B cell (primary cell): ENCODE results near the gene SLC25A25. TPM values are rescaled to one million over a fixed set of nuclear protein-coding genes. Genes with fewer than 3 reads are reported as not detected.

Experiments
- ATAC-seq: fragments of 200-7000 bp; cut with Tn5 transposase; one replicate; pipeline ENCODE4 v1.10.0; 2021; ENCODE audit warnings: low read depth, mild to moderate bottlenecking, moderate number of reproducible peaks, moderate library complexity
- CTCF ChIA-PET: fragments of 350-600 bp; sonication (Branson Sonifier 250); formaldehyde crosslinking; loops from one replicate; lab custom pipeline; 2021; ENCODE audit warnings: antibody characterized with exemption, inconsistent platforms; lab: Charles Lee
- POLR2A ChIA-PET: fragments of 350-600 bp; sonication (Branson Sonifier 250); formaldehyde crosslinking; loops from one replicate; lab custom pipeline; 2021; ENCODE audit warnings: antibody characterized with exemption; lab: Charles Lee
- DNase-seq: peaks from one replicate; pipeline ENCODE4 v3.0.0; 2013
- H2AFZ ChIP-seq: 2 replicates; pipeline ENCODE4 v1.6.1; 2012; ENCODE audit warnings: mild to moderate bottlenecking, low read depth, low read length; ENCODE audit not compliant: insufficient read depth, poor library complexity, severe bottlenecking
- H3K27ac ChIP-seq, 2 donors: 1 replicate in 1 of 2; 2 replicates in 1 of 2; pipeline ENCODE4 v1.5.1; 2012 to 2013; ENCODE audit warnings: low read length in 2 of 2, mild to moderate bottlenecking in 2 of 2, moderate library complexity in 1 of 2
- H3K27me3 ChIP-seq, 4 experiments: fragments of 200-600 bp in 1 of 4; sonication (generic) in 1 of 4; replicated peaks in 1 of 4; 1 replicate in 2 of 4; 2 replicates in 2 of 4; pipeline versions ENCODE4 v1.6.1 to v1.7.0; 2013 to 2016; ENCODE audit warnings: low read length in 3 of 4, mild to moderate bottlenecking in 2 of 4, mixed read lengths in 1 of 4, moderate library complexity in 1 of 4; ENCODE audit not compliant: insufficient read depth in 4 of 4, control insufficient read depth in 3 of 4; ENCODE audit errors: control extremely low read depth in 1 of 4
- H3K36me3 ChIP-seq, 2 experiments: replicated peaks in 1 of 2; 1 replicate in 1 of 2; 2 replicates in 1 of 2; pipeline versions ENCODE4 v1.6.1 to v1.7.1; 2013; ENCODE audit warnings: low read length in 1 of 2; ENCODE audit not compliant: insufficient read depth in 2 of 2, control insufficient read depth in 1 of 2; ENCODE audit errors: control extremely low read depth in 1 of 2, extremely low read depth in 1 of 2
- H3K4me1 ChIP-seq, 2 donors: fragments of 200-600 bp in 1 of 2; sonication (generic) in 1 of 2; 1 replicate in 1 of 2; 2 replicates in 1 of 2; pipeline versions ENCODE4 v1.5.1 to v1.6.1; 2013 to 2017; ENCODE audit warnings: low read length in 2 of 2; ENCODE audit not compliant: control insufficient read depth in 2 of 2, insufficient read depth in 2 of 2
- H3K4me2 ChIP-seq: replicated peaks from 2 replicates; pipeline ENCODE3; 2012; ENCODE audit warnings: mild to moderate bottlenecking, low read depth, low read length; ENCODE audit not compliant: poor library complexity, severe bottlenecking
- H3K4me3 ChIP-seq, 5 experiments: fragments of 200-600 bp in 1 of 5; sonication (generic) in 1 of 5; 1 replicate in 3 of 5; 2 replicates in 2 of 5; pipeline versions ENCODE4 v1.5.1 to v1.7.0; 2011 to 2016; ENCODE audit warnings: low read length in 4 of 5, mild to moderate bottlenecking in 4 of 5, low read depth in 2 of 5, control low read depth in 1 of 5, moderate library complexity in 1 of 5; ENCODE audit not compliant: insufficient read depth in 1 of 5; ENCODE audit errors: control extremely low read depth in 1 of 5, extremely low read depth in 1 of 5
- H3K79me2 ChIP-seq: fragments of 200-600 bp; sonication (generic); one replicate; pipeline ENCODE4 v1.6.0; 2016; ENCODE audit warnings: low read length; ENCODE audit not compliant: control insufficient read depth, insufficient read depth
- H3K9ac ChIP-seq: fragments of 200-600 bp; sonication (generic); 2 replicates; pipeline ENCODE4 v1.6.1; 2017; ENCODE audit warnings: mild to moderate bottlenecking, low read length, moderate library complexity
- H3K9me3 ChIP-seq, 3 donors: one replicate each; pipeline versions ENCODE4 v1.6.1 to v1.7.1; 2013; ENCODE audit warnings: low read length in 2 of 3; ENCODE audit not compliant: control insufficient read depth in 2 of 3, insufficient read depth in 1 of 3; ENCODE audit errors: control extremely low read depth in 1 of 3
- H4K20me1 ChIP-seq: 2 replicates; pipeline ENCODE4 v1.6.0; 2012; ENCODE audit warnings: mild to moderate bottlenecking, low read length; ENCODE audit not compliant: insufficient read depth, control insufficient read depth, poor library complexity, severe bottlenecking
- H3K27ac Mint-ChIP-seq: one replicate; pipeline ENCODE4 v1.8.0; 2021; ENCODE audit warnings: mixed read lengths
- H3K27me3 Mint-ChIP-seq: one replicate; pipeline ENCODE4 v1.8.0; 2021; ENCODE audit warnings: mixed read lengths
- H3K4me1 Mint-ChIP-seq: one replicate; pipeline ENCODE4 v1.8.0; 2021; ENCODE audit warnings: mixed read lengths
- H3K4me3 Mint-ChIP-seq: one replicate; pipeline ENCODE4 v1.8.0; 2021; ENCODE audit warnings: mixed read lengths
- H3K9me3 Mint-ChIP-seq: one replicate; pipeline ENCODE4 v1.8.0; 2022; ENCODE audit warnings: mixed read lengths; ENCODE audit not compliant: insufficient read depth
- CTCF ChIP-seq: fragments of 200-600 bp; IDR thresholded peaks from one replicate; pipeline ENCODE4 v1.8.0; 2022; ENCODE audit warnings: antibody characterized with exemption, mild to moderate bottlenecking
- EZH2 ChIP-seq: IDR thresholded peaks from 2 replicates; pipeline ENCODE4 v1.6.1; 2012; ENCODE audit warnings: borderline replicate concordance, low read depth, mild to moderate bottlenecking, moderate library complexity, low read length; ENCODE audit not compliant: insufficient read depth, poor library complexity, severe bottlenecking
- WGBS: methylation state at CpG from one replicate; pipeline ENCODE4 v1.1.5; 2013; ENCODE audit warnings: missing lambda C conversion rate; ENCODE audit not compliant: insufficient coverage; 5-methylcytosine and 5-hydroxymethylcytosine counted together
- intact Hi-C: fragments of 100-400 bp; cut with micrococcal nuclease; formaldehyde crosslinking; loops from one replicate; pipeline ENCODE4 v1.10.0; 2022
- polyA plus RNA-seq: library from polyadenylated mRNA; depleted of rRNA; stranded (reverse); fragments of >200 nt; gene quantifications from 2 replicates; pipeline ENCODE4 v1.2.3, GENCODE V29; 2012
- total RNA-seq, 2 donors: library from RNA; stranded (reverse); fragments of 120-200 nt in 1 of 2; gene quantifications; 1 replicate in 1 of 2; 2 replicates in 1 of 2; pipeline versions ENCODE4 v1.2.3 to v1.2.4, GENCODE V29; 2013 to 2022

The SLC25A25 gene
- total and polyA plus RNA-seq, 2 donors (not counting 1 experiment from before 2014, with no cell fraction given), result 12.1 to 18.6 TPM

GRCh38 chr9:128121924-128122808 is 54.1 kb downstream of the SLC25A25 start:
- Histone ChIP-seq H3K4me2 (no peak overlapping the region), H3K79me2 (peaks cover 34% of the 10 kb centered on the region), H3K27me3 (no peaks in the 10 kb centered on the region), H3K27ac (no peak overlapping the region), H3K36me3 (peaks cover 0 to 34% of the 10 kb centered on the region in 2 experiments), H3K9me3 (no peaks in the 10 kb centered on the region), H3K4me1 (peaks cover 27 to 34% of the 10 kb centered on the region in 2 donors), H3K9ac (no peak overlapping the region), H3K4me3 (no peak overlapping the region), H4K20me1 (peaks cover 27% of the 10 kb centered on the region), H2AFZ (no peak overlapping the region)
- DNase-seq (no peak), ATAC-seq (no peak)
- WGBS, result 87% methylated on average over 22 of the region's 27 CpGs
- Mint-ChIP-seq H3K27ac (no peak overlapping the region), H3K4me1 (peaks cover 30% of the 10 kb centered on the region), H3K27me3 (no peaks in the 10 kb centered on the region), H3K4me3 (no peak overlapping the region), H3K9me3 (no peaks in the 10 kb centered on the region)
- CTCF ChIA-PET, result no interaction called here
- POLR2A ChIA-PET, result interaction anchor here (0.7 kb wide), 1 partner anchor 327 kb away, joined by 3 read pairs; no protein-coding TSS in a partner anchor
- intact Hi-C loops, result loop anchor here (10.0 kb wide), 1 partner anchor 347 kb away; the partner anchor contains the start of gene SH2D3C
- TF ChIP-seq CTCF, result no peak
- TF ChIP-seq EZH2, result no peak

- intact Hi-C loops, result loop anchor here (10.0 kb wide), 1 partner anchor 348 kb away; the partner anchor contains the start of gene SH2D3C
- H3K4me2 ChIP-seq, result no peak overlapping the region
- Mint-ChIP-seq H3K4me3 (no peak overlapping the region), H3K4me1 (peaks cover 25% of the 10 kb centered on the region), H3K9me3 (no peaks in the 10 kb centered on the region), H3K27ac (no peak overlapping the region), H3K27me3 (no peaks in the 10 kb centered on the region)
- H3K27ac ChIP-seq, result no peak overlapping the region
- H2AFZ ChIP-seq, result no peak overlapping the region
- H3K27me3 ChIP-seq, result no peaks in the 10 kb centered on the region
- peaks cover 27% of the 10 kb centered on the region for H4K20me1 ChIP-seq
- TF ChIP-seq CTCF, result no peak
- TF ChIP-seq EZH2, result no peak
- 95% methylated on average over 24 of the region's 24 CpGs for WGBS
- no peak for DNase-seq
- peaks cover 0 to 34% of the 10 kb centered on the region in 2 experiments for H3K36me3 ChIP-seq
- no peak for ATAC-seq
- no peak overlapping the region for H3K4me3 ChIP-seq
- ChIA-PET POLR2A (no interaction called here), CTCF (no interaction called here)
- no peak overlapping the region for H3K9ac ChIP-seq
- H3K4me1 ChIP-seq, result peaks cover 21 to 28% of the 10 kb centered on the region in 2 donors
- no peaks in the 10 kb centered on the region for H3K9me3 ChIP-seq
- H3K79me2 ChIP-seq, result peaks cover 33% of the 10 kb centered on the region
These were observed 54.8 kb downstream of the SLC25A25 start for GRCh38 chr9:128122809-128123175.
